Embryonic facial prominence (tissue), 1 donor: Measurements from ENCODE around the gene AFAP1.

ENCODE experiments used
- DNase-seq: peaks from one replicate; pipeline ENCODE4 v3.0.0-alpha.2; 2016; ENCODE audit errors: extremely low spot score

AFAP1 gene

GRCh38 chr4:7892212-7893019, 47.2 kb downstream of the AFAP1 start:
- no peak for DNase-seq

DNA sequence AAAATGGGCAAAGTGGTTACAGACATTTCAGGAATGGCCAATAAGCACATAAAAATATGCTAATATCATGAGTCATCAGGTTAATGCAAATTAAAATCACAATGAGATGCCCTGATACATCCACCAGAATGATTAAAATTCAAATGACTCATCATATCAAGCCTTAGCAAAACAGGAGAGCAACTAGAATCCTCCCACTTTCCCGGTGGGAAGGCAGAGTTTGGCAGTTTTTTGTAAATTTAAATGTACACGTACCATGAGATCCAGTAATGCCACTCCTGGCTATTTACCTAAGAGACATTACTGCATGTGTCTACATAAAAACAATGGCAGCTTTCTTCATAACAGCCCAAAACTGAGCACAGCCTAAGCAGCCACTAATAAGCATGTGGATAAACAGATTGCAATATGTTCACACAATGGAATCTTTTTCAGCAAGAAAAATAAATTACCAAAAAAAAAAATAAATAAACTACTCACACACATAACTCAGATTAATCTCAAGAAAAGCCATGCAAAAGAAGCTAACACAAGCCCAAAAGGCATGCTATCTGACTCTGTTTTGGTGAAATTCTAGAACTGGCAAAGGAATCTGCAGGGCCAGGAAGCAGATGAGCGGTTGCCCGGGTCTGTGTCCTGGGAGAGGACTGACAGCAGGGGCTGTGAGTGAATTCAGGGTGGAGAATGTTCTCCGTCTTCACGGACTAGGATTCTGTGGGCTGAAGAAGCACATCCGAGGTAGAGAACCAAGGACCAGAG, 48.8 kb downstream of the AFAP1 start:
- no peak for DNase-seq

- DNase-seq = no peak
These were observed 52.2 kb downstream of the AFAP1 start for GRCh38 chr4:7887436-7887835.

DNA sequence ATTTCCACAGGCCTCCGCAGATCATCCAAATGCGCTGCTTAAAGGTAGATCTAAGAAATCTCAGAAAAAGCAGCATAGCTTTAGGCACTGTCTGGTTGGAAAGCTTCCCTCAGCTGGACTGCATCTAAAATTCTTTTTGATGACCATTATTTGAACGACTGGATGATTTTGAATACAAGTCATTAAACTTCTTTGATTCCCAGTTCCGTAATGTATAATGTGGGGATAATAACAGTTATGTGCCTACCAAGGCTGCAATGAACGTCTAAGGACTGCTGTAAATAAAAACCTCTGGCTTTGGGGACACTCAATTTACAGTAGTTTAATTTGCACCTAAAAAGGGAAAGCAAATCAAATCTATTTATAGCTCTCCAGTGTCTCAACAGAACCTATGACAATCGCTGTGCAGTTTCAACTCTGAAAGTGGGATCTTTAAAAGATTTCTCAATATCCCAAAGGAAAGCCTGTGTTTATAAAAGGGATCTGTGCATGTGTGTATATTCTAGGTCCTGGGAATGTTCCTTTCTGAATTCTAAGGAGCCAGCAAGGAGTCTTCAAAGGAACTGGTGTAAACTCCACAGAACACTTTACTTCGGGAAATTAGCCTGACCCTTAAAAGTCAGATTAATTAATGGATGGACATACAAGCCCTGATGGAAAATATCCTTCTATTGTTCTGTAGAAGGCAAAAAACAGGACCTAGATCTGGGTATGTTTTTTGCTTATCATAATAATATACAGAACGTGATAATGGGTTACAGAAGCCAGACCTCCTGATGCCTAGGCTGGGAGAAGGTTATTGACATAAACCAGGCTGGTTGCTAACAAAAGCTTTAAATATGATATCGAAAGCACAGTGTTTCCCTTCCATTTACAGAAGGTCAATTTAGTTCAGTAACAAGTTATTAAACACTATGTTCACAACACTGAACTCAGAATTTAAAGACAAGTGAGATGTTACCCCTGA, 53.4 kb downstream of the AFAP1 start:
- no peak for DNase-seq

DNA sequence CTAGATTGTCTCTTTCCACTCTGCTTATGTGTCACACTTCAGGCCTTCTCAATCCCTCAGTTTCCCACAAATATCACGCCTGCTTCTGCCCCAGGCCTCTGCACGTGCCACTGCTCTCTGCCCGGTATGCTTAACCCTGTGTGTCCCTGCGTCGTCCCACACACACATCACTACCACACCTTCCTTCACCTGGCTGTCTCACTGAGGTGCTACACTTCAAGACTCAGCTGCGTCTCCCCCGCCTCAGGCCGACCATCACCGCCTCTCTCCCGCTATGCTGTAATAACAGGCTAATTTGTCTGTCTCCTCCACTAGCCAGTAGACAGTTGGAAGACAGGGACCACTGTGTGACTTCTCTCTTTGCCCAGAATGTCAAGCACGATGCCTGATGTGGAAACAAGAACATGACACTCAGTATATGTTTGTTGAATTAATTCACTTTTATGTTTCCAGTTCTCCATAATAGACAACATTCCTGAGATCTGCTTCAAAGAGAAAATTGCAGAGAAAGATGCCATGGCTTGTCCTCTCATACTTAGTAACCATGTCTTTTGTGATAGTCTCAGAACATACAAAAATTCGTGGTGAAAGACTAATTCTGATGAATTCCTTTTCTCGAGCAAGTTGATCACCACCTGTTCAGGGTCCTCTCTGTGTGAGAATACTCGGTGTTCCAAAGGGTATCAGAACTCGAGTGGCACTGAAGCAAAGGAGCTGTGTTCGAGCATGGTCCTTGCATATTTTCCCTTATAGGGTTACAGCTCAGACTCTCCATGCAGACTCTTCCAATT, 54.2 kb downstream of the AFAP1 start:
- DNase-seq = no peak

GRCh38 chr4:7880683-7881082, 59.0 kb downstream of the AFAP1 start:
- no peak for DNase-seq

- no peak for DNase-seq
These were observed 60.5 kb downstream of the AFAP1 start for GRCh38 chr4:7879127-7879526.

GRCh38 chr4:7878323-7878722, 61.3 kb downstream of the AFAP1 start:
- DNase-seq = no peak

DNA sequence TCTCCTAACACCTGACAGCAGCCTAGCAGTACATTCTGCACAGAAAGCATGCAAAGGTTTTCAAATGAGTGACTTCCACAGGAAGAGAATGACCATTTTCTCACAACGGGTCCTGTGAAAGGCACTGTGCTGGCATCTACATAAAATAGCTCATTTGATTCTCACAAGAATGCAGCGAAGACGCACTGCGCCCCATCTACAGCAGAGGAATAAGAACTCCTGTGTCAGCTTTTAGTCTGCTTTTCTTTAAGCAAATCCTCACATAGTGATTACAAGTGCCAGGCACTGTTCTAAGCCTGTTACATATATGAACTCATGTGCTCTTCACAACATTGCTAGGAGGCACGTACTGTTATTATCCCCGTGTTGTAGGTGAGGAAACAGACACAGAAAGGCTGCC, 62.5 kb downstream of the AFAP1 start:
- DNase-seq = no peak

GRCh38 chr4:7876201-7876875, 63.3 kb downstream of the AFAP1 start:
- DNase-seq = no peak

DNA sequence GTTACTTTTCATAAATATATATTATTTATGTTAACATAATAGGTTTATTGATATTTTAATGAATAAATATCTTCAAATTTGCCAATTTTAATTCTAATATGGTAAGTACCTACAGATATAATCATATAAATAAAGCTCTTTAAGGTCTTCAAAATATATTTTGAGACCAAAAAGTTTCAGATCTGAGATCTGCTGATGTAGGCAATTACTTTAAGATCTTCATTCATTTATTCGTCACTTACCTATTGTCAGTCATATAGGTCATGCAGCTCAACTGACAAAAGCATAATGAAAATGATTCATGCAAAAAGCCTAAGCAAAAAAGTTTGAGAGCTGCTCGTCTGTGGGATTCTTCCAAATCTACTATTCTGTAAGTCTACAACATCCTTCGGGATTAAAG, 64.8 kb downstream of the AFAP1 start:
- no peak for DNase-seq

DNA sequence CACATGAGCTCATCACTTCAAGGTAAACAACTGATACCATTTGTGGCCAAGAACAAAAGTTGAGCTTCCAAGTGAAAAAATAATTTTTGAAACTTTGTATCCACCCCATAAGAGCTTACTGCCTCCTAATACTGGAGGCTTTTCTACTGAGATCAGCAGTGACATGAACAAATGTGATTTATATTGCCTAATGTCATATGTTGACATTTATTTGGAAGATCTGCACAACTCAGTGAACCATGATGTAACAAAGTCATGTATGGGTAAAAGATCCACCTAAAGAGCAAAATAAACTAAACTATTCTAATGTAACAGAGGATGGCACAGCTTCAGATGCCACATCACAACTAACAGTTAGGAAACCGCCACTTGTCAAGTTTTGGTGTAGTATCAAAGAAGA, 65.8 kb downstream of the AFAP1 start:
- DNase-seq = no peak

DNA sequence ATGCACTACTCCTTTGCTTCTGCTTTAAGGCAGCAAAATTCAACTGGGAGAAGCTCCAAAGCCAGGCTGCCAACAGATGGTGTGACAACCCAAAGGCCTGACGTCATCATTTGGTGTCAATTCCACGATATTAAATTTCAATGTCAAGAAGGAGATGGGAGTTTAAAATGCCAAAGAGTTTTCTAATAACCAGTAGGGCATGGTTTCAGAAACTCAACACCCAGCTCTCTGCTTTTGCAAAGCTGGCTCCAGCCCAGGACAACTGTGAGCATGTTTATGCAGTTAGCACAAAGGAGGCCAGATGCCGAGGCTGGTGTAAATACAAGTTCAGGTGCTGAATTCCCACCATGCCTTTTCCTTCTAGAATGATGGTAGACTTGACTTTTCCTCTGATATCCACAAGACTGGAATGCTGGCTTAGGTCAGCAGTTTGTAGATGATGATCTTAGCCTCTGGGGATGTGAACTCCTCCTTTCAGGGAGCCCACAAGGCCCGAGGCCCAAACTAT, 67.3 kb downstream of the AFAP1 start:
- peak; percentile 83 for DNase-seq

GRCh38 chr4:7871356-7871755, 68.3 kb downstream of the AFAP1 start:
- DNase-seq = no peak

DNA sequence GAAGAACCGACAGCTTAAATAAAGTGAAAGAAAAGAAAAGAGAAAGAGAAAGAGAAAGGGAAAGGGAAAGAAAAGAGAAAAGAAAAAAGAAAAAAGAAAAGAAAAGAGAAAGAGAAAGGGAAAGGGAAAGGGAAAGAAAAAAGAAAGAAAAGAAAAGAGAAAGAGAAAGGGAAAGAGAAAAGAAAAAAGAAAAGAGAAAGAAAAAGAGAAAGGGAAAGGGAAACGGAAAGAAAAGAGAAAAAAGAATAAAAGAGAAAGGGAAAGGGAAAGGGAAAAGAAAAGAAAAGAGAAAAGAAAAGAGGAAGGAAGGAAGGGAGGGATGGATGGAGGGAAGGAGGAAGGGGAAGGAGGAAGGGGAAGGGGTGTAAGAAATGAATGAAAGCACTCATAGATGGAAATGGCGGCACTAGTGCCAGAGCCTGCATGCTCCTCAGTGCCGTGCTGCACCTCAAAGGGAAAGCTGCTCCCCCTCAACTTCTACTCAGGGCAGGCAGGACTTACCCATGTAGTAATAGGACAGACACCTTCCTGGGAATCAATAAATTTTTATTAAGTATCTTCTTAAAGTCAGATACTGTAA, 70.7 kb downstream of the AFAP1 start:
- DNase-seq = no peak

- DNase-seq = no peak
These were observed 71.3 kb downstream of the AFAP1 start for GRCh38 chr4:7868436-7868775.

DNA sequence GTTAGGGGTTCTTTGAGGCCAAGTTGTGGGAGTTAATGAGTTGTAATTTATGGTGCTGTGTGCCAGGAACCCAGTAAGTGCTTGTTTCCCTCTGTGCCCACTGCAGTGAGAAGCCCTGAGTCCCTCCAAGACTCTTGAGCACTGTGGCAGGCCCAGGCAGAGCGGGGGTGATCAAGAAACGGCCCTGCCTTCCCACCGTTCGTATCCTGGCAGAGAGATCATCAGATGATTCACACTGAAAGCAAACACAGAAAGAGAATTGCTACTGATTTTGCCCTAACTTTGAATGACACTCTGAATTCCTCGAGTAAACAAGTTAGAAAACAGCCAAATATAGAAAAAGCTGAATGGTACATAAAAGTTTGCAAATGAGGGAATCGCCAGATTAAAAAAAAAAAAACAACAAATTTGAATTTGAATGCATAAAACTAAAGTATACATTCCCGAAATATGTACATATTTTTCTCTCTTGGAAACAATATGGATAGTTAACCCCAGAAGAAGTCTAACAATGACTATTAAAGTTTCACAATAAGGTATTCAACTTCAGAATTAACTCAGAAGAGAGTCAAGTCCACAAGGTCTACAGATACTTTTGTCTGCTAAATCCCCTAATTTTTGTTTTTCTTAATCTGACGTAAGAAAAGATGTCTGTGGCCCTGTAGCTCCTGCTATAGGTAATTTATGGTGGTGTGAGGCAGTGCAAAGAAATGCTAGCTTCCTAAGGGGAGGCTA, 71.8 kb downstream of the AFAP1 start:
- DNase-seq = no peak

DNA sequence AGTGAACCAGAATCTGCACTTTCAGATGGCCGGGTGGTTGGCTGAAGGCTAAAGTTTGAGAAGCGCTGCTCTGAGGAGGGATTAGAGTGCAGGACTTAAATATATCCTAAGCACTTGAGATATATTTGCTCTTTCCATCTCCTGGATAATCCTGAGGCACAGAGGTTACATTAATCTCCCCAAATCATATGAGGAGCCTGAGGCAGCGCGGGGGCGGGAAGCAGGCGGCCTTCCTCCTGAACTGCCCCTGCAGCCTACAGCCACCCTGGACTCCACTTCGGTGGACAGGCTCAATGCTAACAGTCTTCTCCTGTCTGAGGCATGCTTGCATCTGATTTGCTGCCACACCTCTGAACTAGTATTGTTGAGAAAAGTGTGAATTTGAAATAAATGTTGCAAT, 72.5 kb downstream of the AFAP1 start:
- no peak for DNase-seq

GRCh38 chr4:7865533-7865932, 74.1 kb downstream of the AFAP1 start:
- DNase-seq = no peak

GRCh38 chr4:7864685-7865084, 75.0 kb downstream of the AFAP1 start:
- no peak for DNase-seq
